ENCODE data around the gene FARS2.
"Not testable (repeated sequence)": the region's sequence is repeated elsewhere in the genome, so short reads cannot be mapped to it uniquely, and the experiment has no call there.

The FARS2 gene

DNA sequence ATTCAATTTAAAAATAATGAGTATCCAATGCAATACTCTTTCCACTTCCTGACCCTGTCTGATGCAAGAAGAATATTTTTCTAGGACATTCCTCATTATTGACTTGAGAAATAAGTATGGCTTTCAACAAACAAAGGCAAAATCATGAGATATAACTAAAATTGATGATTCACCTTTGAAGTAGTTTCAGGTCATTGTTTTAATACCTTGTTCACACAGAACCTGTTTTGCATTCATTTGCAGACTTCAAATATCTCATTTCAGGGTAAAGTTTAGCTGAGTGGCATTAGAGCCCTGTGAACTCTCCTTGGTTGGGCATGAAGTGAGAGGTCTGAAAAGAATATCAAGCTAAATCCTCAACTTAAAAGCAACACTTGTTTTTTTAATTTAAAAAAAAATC lies 436.2 kb downstream of the FARS2 start (continued):
- TF ChIP-seq, protein P1, sequence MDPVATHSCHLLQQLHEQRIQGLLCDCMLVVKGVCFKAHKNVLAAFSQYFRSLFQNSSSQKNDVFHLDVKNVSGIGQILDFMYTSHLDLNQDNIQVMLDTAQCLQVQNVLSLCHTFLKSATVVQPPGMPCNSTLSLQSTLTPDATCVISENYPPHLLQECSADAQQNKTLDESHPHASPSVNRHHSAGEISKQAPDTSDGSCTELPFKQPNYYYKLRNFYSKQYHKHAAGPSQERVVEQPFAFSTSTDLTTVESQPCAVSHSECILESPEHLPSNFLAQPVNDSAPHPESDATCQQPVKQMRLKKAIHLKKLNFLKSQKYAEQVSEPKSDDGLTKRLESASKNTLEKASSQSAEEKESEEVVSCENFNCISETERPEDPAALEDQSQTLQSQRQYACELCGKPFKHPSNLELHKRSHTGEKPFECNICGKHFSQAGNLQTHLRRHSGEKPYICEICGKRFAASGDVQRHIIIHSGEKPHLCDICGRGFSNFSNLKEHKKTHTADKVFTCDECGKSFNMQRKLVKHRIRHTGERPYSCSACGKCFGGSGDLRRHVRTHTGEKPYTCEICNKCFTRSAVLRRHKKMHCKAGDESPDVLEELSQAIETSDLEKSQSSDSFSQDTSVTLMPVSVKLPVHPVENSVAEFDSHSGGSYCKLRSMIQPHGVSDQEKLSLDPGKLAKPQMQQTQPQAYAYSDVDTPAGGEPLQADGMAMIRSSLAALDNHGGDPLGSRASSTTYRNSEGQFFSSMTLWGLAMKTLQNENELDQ (tag by site-specific recombination; IDR thresholded peaks at IDR 0.05; ENCODE audit: low read depth) = no peak
- TF ChIP-seq, protein P2, sequence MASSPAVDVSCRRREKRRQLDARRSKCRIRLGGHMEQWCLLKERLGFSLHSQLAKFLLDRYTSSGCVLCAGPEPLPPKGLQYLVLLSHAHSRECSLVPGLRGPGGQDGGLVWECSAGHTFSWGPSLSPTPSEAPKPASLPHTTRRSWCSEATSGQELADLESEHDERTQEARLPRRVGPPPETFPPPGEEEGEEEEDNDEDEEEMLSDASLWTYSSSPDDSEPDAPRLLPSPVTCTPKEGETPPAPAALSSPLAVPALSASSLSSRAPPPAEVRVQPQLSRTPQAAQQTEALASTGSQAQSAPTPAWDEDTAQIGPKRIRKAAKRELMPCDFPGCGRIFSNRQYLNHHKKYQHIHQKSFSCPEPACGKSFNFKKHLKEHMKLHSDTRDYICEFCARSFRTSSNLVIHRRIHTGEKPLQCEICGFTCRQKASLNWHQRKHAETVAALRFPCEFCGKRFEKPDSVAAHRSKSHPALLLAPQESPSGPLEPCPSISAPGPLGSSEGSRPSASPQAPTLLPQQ (tag by site-specific recombination; IDR thresholded peaks at IDR 0.05) = no peak
- no peak for TF ChIP-seq IKZF3 (tag by site-specific recombination; IDR thresholded peaks at IDR 0.05)

DNA sequence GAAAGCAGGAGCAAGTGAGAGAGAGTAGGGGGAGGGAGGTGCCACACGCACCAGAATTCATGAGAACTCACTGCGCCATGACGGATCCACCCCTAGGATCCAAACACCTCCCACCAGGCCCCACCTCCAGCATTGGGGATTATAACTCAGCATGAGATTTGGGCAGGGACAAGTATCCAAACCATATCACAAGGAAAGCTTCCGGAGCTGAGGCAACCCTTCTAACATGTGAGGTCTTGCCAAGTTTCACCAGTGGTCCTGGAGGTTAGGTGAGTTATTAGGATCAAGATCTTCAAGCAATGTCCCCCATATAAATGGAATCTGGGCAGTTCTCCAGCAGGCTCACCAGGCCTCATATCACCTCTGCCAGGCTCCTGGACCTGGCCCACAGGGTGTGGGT lies 437.0 kb downstream of the FARS2 start:
- TF ChIP-seq, protein P3, sequence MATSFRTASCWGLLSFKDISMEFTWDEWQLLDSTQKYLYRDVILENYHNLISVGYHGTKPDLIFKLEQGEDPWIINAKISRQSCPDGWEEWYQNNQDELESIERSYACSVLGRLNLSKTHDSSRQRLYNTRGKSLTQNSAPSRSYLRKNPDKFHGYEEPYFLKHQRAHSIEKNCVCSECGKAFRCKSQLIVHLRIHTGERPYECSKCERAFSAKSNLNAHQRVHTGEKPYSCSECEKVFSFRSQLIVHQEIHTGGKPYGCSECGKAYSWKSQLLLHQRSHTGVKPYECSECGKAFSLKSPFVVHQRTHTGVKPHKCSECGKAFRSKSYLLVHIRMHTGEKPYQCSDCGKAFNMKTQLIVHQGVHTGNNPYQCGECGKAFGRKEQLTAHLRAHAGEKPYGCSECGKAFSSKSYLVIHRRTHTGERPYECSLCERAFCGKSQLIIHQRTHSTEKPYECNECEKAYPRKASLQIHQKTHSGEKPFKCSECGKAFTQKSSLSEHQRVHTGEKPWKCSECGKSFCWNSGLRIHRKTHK (tag by site-specific recombination; IDR thresholded peaks at IDR 0.05) = no peak
- TF ChIP-seq ZNF626 (tag by site-specific recombination; IDR thresholded peaks at IDR 0.05) (no peak), ZNF138 (tag by site-specific recombination; IDR thresholded peaks at IDR 0.05; ENCODE audit: borderline replicate concordance) (no peak), ZNF335 (tag by site-specific recombination; conservative IDR thresholded peaks at IDR 0.05) (no peak), ZNF555 (tag by site-specific recombination; conservative IDR thresholded peaks at IDR 0.05) (no peak), ZSCAN30 (tag by site-specific recombination; IDR thresholded peaks at IDR 0.05) (no peak), KLF7 (tag by site-specific recombination; IDR thresholded peaks at IDR 0.05; ENCODE audit: borderline replicate concordance) (no peak), ZFP69B (tag by site-specific recombination; IDR thresholded peaks at IDR 0.05) (no peak), HOXA7 (CRISPR knock-in tag; IDR thresholded peaks at IDR 0.05; ENCODE audit: borderline replicate concordance) (no peak), KLF1 (tag by site-specific recombination; IDR thresholded peaks at IDR 0.05) (no peak), EGR2 (tag by site-specific recombination; IDR thresholded peaks at IDR 0.05; ENCODE audit: low read depth) (no peak), RBAK (tag by site-specific recombination; IDR thresholded peaks at IDR 0.05) (no peak)
- TF ChIP-seq, protein P4, sequence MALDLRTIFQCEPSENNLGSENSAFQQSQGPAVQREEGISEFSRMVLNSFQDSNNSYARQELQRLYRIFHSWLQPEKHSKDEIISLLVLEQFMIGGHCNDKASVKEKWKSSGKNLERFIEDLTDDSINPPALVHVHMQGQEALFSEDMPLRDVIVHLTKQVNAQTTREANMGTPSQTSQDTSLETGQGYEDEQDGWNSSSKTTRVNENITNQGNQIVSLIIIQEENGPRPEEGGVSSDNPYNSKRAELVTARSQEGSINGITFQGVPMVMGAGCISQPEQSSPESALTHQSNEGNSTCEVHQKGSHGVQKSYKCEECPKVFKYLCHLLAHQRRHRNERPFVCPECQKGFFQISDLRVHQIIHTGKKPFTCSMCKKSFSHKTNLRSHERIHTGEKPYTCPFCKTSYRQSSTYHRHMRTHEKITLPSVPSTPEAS (tag by site-specific recombination; IDR thresholded peaks at IDR 0.05) = no peak
- TF ChIP-seq, protein P5, sequence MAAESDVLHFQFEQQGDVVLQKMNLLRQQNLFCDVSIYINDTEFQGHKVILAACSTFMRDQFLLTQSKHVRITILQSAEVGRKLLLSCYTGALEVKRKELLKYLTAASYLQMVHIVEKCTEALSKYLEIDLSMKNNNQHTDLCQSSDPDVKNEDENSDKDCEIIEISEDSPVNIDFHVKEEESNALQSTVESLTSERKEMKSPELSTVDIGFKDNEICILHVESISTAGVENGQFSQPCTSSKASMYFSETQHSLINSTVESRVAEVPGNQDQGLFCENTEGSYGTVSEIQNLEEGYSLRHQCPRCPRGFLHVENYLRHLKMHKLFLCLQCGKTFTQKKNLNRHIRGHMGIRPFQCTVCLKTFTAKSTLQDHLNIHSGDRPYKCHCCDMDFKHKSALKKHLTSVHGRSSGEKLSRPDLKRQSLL (tag by site-specific recombination; IDR thresholded peaks at IDR 0.05) = no peak
- Histone ChIP-seq H3K27ac (ENCODE audit: extremely low read depth, low read depth, low read length) (no peak overlapping the region), H3K4me1 (ENCODE audit: control insufficient read depth, insufficient read depth, low read length) (no peaks in the 10 kb centered on the region), H3K4me3 (ENCODE audit: low read depth, low read length) (no peak overlapping the region), H3K9me3 (ENCODE audit: control insufficient read depth, insufficient read depth, low read depth, low read length) (no peaks in the 10 kb centered on the region), H3K36me3 (ENCODE audit: control insufficient read depth in 2 of 2, insufficient read depth in 1 of 2, low read length in 2 of 2) (no peaks in the 10 kb centered on the region)
- POLR2A ChIA-PET = no interaction called here
- CTCF ChIA-PET = no interaction called here

DNA sequence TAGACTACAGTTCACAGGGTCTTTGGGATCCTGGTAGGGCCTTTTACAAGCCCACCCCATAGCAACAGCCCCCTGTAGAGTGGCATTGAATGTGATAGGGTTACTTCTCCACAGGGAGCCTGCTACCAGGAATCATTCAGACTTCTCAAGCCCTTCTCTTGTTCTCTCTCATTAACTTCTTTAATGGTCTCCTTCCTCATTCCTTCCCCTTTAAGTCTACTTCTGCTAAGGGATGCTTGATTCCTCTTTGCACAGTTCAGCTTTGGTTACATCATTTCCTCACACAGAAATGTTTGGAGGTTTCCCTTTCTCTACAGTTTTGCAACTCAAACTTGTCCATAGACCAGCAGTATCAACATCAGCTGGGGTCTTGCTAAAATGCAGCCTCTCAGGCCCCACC lies 437.8 kb downstream of the FARS2 start:
- POLR2A ChIA-PET; H3K36me3 ChIP-seq (ENCODE audit: control insufficient read depth in 2 of 2, insufficient read depth in 1 of 2, low read length in 2 of 2); CTCF ChIA-PET; H3K9me3 ChIP-seq (ENCODE audit: control insufficient read depth, insufficient read depth, low read depth, low read length); H3K4me3 ChIP-seq (ENCODE audit: low read depth, low read length); H3K4me1 ChIP-seq (ENCODE audit: control insufficient read depth, insufficient read depth, low read length); H3K27ac ChIP-seq (ENCODE audit: extremely low read depth, low read depth, low read length): not testable (repeated sequence)
